Kasumi-1 (cell line): ENCODE results near the gene FRMD4A.

Source experiments
- DNase-seq, 2 experiments: peaks; one replicate each; lab custom pipeline; 2025; lab: John Stamatoyannopoulos, UW

The FRMD4A gene

DNA sequence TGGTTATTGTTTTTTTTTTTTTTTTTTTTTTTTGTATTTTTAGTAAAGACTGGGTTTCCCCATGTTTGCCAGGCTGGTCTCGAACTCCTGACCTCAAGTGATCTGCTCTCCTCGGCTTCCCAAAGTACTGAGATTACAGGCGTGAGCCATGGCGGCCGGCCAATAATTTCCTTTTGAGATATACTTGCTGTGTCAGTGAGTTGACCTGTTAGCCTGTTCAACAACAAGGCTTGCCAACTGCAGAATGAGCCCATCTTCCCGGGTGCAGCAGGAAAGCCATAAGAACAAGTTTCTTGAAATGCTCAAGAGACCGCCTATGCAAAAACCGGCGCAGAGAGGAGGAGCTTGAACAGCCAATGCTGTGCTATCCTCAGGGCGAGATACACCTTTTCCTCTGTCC lies 631.5 kb downstream of the FRMD4A start:
- DNase-seq: no peak

GRCh38 chr10:13698217-13698616 lies 632.5 kb downstream of the FRMD4A start:
- no peak for DNase-seq

DNA sequence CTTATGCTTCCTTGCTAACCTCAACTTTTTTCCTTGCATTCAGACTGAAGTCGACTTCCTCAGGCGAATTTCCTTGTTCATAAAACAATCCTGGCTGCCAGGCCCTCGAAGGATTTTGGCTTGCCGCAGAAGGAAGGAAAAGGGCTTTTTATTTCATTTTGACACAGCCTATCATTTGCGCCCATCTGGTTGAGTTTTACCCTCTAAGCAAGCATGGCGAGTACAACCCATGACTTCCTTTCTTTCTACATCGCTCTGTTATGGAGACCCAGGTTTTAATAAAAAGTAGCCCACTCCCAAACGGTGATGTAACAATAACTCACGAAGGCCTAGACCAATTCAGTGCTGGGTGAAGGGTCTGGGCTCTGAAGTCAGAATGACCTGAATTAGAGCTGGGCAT lies 634.7 kb downstream of the FRMD4A start:
- no peak for DNase-seq

GRCh38 chr10:13695588-13695987 lies 635.1 kb downstream of the FRMD4A start:
- no peak for DNase-seq

DNA sequence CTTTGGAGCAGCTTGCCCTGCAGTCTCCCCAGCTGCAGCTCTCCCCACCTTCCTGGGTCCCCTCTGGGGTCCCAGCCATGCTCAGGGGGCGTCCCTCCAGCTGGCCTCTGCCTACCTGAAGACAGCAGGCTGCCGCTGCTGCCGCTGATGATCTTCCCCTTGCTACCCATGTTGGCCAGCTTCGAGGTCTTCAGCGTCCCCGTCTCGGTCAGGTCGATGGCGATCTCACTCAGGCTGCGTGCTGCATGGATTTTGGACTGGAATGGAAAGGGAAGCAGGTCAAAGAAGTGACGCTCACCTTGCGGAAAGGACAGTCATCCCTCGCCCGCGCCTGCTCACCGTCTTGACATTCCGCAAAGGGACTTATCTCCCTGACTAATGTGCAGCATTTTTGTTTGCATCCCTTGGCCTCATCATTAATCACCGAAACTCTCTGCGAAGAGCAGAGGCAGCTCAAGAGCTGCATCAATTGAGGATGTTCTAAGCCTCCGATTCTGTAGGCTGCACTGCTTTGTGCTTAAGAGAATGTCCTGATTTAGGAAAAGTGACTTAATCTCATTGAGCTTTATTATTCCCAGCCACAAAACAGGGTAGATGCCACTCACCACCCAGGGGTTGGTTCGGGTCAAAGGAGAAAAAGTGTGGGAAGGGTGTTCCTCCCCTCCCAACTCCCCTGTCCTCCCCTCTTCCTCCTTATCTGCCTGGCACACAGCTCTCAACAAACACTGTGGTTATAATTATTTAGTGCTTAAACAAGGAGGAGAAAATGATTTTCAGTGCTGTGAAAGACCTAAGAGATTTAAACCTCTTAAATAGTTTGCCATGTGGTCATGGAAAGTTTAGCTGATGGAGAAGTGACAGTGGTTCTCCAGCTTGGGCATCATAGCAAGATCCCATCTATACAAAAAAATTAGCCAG lies 636.7 kb downstream of the FRMD4A start:
- no peak for DNase-seq

DNA sequence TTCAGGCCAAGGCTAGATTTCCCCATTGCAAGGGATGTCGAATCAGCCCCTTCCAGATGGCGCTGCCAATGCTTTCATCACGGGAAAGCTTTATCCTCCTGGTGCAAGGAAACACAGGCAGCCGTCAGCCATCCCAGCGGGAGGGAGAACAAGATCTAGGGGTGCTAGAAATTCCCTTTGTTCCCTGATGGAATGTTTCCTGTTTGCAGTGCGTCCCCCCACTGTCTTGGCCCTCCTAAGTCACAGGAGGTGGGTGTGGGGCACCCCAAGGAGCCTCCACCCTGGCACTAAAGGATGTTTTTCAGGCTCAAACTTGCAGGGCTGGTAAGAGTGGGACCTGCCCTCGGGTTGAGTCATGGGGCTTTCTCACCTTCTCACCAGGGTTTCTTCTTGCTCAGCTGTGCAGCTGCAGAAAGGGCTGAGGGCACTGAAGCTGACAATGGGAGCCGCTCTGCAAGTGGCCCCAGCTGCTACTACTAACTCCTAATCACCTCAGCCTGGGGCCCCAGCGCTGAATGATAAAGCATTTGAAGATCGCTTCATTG lies 640.4 kb downstream of the FRMD4A start:
- no peak for DNase-seq

- DNase-seq: no peak
Measured at GRCh38 chr10:13686331-13686752, 644.4 kb downstream of the FRMD4A start.

GRCh38 chr10:13685885-13686284 lies 644.8 kb downstream of the FRMD4A start:
- DNase-seq: no peak

- no peak for DNase-seq
Measured at GRCh38 chr10:13684806-13685482, 645.8 kb downstream of the FRMD4A start.

DNA sequence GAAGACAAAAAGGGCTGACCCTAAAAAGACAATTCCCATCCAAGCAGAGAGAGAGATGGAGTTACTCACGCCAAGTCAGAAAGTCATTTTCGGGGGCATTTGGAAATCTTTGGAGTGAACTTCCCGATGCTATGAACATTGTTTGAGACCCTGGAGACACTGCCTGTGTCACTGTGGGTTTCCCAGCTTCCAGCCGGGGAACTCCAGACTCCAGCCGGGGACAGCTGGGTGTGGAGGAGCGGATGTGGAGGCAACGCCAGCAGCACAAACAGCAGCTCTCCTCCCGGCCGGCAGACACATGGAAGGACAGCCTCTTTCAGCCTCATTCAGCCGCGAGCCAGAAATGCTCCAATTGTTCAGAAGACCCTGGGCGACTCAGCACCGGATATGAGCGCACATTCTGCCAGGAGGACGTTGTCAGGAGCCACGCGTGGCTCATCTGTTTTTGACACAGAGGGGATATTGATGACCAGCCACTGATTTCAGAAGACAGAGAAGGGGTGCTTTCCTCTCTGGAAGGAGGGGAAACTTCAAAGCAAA lies 646.4 kb downstream of the FRMD4A start:
- no peak for DNase-seq

DNA sequence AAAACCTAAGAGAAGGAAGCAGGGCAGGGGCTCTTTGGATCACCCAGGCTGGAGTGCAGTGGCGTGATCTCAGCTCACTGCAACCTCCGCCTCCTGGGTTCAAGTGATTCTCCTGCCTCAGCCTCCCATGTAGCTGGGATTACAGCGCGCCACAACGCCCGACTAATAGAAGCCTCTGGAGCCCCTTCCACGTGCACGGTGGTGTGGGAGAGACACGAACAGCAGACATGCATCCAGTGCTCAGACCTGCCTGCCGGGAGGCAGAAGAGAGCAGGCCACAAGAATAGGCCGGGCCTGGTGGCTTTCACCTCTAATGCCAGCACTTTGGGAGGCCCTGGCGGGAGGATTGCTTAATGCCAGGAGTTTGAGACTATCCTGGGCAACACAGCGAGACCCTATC lies 647.7 kb downstream of the FRMD4A start:
- no peak for DNase-seq

DNA sequence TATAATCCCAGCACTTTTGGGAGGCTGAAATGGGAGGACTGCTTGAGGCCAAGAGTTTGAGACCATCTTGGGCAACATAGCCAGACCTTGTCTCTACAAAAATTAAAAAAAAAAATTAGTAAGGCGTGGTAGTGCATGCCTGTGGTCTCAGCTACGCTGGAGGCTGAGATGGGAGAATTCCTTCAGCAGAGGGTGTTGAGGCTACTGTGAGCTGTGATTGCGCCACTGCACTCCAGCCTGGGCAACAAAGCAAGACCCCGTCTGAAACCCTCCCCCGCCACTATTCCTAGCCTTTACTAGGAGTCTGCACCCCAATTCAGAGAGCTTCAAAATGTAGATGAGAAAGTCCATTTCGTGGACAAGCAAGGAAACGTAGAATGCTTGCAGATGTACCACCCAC lies 648.8 kb downstream of the FRMD4A start:
- no peak for DNase-seq

- no peak for DNase-seq
Measured at GRCh38 chr10:13681528-13681927, 649.2 kb downstream of the FRMD4A start.

DNA sequence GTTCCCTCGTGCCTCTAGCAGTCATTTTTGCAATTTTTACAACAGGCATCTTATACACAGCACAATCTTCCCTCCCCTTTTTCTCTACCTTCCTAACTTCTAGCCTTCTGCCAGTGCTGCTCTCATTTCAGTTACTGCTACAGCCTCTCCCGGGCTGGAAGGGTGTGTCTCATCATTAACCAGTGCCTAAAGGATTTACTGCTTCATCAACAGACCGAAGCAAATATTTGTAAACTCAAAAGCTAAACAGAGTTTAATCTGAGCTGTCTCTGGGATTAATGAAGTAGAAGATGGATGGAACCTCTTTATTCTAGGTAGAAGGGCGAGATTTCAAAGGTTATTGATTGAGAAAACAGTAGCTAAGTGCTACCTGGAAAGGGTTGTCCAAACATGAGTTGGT lies 649.6 kb downstream of the FRMD4A start:
- no peak for DNase-seq

DNA sequence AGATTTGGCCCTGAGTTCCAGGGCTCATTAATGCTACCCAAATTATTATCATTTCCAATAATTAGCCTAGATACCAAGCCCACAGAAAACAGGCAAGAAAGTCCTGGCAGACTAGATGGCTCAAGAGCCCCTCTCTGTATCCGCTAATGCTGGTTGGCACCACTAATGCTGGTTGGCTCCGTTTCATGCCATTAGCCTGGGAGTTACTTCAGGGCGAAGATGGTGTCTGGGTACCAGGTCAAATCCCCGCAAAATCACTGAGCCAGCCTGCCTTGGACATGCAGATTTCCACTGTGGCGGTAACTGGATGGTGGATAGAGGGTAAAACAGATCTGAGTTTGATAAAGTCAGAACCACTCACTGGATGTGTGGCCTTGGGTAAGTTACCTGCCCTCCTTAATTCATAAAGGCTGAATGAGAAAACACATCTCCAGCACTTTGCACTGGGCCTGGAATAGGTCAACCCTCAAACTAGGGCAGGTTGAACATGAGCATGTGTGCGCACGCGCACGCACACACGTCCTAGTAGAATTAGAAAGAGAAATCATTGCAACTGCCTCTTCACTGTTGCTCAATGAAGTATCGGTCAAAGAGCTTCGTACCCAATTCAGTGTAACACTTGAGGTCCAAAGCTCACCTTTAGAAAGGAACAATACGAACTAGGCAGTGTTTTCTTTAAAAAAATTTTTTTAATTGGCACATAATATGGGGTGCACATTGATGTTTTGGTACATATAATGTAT lies 652.5 kb downstream of the FRMD4A start:
- no peak for DNase-seq

DNA sequence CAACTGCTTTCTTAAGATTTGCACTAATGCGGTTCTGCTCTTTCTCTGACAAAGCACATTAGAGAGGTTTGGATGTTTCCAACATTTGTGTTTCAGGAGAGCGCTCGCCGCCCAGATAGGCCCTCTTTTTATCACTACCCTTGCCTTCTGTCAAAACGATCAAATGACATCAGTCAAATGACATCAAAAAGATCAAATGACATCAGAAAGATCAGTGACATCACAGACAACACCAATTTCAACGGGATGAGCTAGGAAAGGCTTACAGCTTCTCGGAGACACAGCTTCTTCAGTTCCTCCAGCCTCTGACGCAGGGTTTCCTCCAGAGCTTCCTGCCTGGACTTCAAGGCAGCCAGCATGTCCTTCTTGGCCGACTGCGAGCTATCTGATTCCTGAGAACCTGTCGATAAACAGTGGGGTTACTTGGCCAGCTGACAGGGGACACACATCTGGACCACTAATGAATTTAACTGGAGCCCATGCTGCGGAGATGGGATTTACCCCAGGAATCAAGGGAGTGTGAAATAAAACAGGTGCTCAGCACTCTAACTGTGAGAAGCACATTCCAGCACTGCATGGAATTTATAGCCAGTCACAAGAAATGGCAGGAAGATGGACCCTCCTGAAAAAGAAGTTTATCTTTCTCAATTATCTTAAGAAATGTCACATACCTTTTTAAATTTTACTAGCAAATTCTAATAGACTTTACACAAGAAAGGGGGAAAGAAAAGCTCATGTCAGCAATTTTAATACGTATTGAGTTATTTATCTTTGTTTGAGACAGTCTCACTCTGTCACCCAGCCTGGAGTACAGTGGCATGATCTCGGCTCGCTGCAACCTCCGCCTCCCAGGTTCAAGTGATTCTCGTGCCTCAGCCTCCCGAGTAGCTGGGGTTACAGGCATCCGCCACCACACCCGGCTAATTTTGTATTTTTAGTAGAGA lies 655.8 kb downstream of the FRMD4A start:
- DNase-seq: no peak

GRCh38 chr10:13673156-13673555 lies 657.6 kb downstream of the FRMD4A start:
- DNase-seq: no peak

DNA sequence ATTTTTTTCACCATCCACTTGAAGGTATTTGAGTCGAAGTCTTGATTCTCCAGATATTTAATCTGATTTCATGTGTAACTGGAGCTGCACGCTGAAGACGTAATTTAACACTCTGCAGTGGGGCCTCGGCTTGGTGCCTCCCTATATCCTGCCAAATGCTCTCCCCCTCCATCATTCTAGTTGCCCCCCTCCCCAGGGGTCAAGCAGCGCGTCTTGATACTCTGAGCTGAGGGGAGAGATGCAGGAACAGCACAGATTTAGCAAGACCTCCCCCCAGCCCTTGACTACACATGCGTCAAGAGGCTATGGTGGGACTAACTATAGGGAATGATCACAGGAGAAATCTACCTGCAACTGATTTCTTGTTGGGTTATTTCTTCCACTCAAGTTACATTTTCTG lies 658.2 kb downstream of the FRMD4A start:
- no peak for DNase-seq

GRCh38 chr10:13671904-13672303 lies 658.8 kb downstream of the FRMD4A start:
- DNase-seq: no peak

DNA sequence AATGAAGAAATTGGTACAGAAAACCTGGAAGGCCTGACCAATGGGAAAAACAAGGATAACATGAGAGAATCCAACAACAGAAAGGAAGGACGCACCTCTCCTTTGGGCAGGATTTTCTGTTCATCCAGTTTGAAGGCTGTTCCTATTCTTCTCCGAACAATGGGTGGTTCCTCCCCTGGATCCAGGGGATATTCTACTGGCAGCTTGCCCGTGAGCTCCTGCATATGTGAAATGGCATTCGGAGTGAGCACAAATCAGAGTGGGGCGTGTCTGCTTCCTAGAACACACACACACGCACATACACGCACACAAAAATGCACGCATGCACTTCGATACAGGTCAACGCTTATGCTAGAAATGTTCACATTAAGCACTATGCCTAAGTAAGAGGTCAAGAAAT lies 660.4 kb downstream of the FRMD4A start:
- no peak for DNase-seq

- no peak for DNase-seq
Measured at GRCh38 chr10:13669901-13670300, 660.8 kb downstream of the FRMD4A start.
